HepG2 (cell line): ENCODE results near the gene KLHL28.

Experiments
- CBX5 ChIP-seq: sonication (generic); formaldehyde crosslinking; IDR thresholded peaks from 2 replicates; pipeline ENCODE4 v1.4.0; 2020; ENCODE audit warnings: missing genetic modification reagents, borderline replicate concordance
- CEBPB ChIP-seq: IDR thresholded peaks from 2 replicates; pipeline ENCODE4 v1.6.1; 2011; ENCODE audit warnings: low read depth, low read length, improper control_type of control experiment, borderline replicate concordance
- FOXA3 ChIP-seq: IDR thresholded peaks from 2 replicates; pipeline ENCODE4 v1.6.1; 2016; ENCODE audit warnings: missing genetic modification reagents, missing compliant biosample characterization
- SIX4 ChIP-seq: sonication (generic); formaldehyde crosslinking; IDR thresholded peaks from 2 replicates; pipeline ENCODE4 v1.4.0; 2020; ENCODE audit warnings: missing genetic modification reagents
- SSRP1 ChIP-seq: IDR thresholded peaks from 2 replicates; pipeline ENCODE4 v1.6.1; 2016; ENCODE audit warnings: control low read depth
- TCF7L2 ChIP-seq: IDR thresholded peaks from 2 replicates; pipeline ENCODE4 v1.6.1; 2011; ENCODE audit warnings: mild to moderate bottlenecking, low read depth, low read length, moderate library complexity
- THAP7 ChIP-seq: sonication (generic); formaldehyde crosslinking; IDR thresholded peaks from 2 replicates; pipeline ENCODE4 v1.8.1; 2023; ENCODE audit warnings: mild to moderate bottlenecking, missing genetic modification reagents
- ZFAT ChIP-seq: sonication (generic); formaldehyde crosslinking; conservative IDR thresholded peaks from 2 replicates; pipeline ENCODE4 v1.8.1; 2023; ENCODE audit warnings: missing genetic modification reagents, inconsistent platforms
- ZNF577 ChIP-seq: sonication (generic); formaldehyde crosslinking; IDR thresholded peaks from 2 replicates; pipeline ENCODE4 v1.4.0; 2020; ENCODE audit warnings: mild to moderate bottlenecking, low read depth, missing genetic modification reagents, borderline replicate concordance
- TF ChIP-seq, protein P1 (sequence below): sonication (generic); formaldehyde crosslinking; IDR thresholded peaks from 2 replicates; pipeline ENCODE4 v1.4.0; 2020; ENCODE audit warnings: missing genetic modification reagents

GRCh38 chr14:44941591-44941990 is 20.2 kb downstream of the KLHL28 start:
- no peak for TF ChIP-seq FOXA3 (CRISPR knock-in tag)
- no peak for TF ChIP-seq CBX5 (CRISPR knock-in tag)
- no peak for TF ChIP-seq ZFAT (CRISPR knock-in tag)
- no peak for TF ChIP-seq CEBPB
- no peak for TF ChIP-seq ZNF577
- no peak for TF ChIP-seq SIX4
- TF ChIP-seq, protein P1, sequence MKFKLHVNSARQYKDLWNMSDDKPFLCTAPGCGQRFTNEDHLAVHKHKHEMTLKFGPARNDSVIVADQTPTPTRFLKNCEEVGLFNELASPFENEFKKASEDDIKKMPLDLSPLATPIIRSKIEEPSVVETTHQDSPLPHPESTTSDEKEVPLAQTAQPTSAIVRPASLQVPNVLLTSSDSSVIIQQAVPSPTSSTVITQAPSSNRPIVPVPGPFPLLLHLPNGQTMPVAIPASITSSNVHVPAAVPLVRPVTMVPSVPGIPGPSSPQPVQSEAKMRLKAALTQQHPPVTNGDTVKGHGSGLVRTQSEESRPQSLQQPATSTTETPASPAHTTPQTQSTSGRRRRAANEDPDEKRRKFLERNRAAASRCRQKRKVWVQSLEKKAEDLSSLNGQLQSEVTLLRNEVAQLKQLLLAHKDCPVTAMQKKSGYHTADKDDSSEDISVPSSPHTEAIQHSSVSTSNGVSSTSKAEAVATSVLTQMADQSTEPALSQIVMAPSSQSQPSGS (CRISPR knock-in tag), result no peak
- no peak for TF ChIP-seq TCF7L2
- no peak for TF ChIP-seq SSRP1 (CRISPR knock-in tag)
- TF ChIP-seq THAP7, result no peak
